Measurements from ENCODE around the gene TTLL5.
A peak's percentile ranks its signal among the peaks of the same experiment; 100 is the strongest.

The TTLL5 gene

DNA sequence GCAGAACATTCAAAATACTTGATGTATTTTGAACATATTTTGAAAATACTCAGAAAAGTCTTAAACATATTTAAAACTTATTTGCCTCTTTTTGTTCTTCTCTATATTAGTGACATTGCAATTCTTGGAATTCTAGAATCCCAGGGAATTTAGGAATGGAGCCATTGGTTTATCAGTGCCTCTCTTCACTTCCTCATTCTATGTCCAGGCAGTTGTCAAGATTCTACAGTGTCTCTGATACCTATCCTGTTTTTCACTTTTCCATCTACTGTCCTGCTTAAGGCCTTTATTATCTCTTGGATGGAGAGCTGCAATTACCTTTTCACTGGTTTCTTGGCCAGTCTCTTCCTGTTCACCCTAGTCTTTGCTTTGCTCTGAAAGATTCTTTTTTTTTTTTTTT is 144.6 kb downstream of the TTLL5 start:
- no peak for DNase-seq

DNA sequence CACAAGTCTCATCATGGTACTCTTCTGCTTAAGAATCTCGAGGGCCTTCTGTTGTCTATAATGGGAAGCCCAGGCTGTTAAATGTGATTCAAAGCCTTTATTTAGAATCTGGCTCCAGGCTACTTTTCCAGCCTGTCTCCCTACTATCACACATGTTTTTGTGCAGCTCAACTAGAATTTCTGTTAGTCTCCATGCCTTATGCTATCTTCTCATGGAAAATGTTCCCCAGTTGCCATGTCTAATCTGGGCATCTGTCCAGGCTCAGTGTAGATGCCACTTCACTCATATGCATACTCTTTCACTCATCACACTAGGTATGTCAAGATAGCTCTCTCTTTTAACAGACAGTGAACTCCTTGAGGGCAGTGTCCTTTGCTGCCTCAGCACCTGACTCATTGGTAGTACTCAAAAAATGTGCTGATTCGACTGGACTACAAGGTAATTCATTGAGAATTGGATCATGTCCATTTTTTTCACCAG is 145.3 kb downstream of the TTLL5 start:
- DNase-seq: no peak

DNA sequence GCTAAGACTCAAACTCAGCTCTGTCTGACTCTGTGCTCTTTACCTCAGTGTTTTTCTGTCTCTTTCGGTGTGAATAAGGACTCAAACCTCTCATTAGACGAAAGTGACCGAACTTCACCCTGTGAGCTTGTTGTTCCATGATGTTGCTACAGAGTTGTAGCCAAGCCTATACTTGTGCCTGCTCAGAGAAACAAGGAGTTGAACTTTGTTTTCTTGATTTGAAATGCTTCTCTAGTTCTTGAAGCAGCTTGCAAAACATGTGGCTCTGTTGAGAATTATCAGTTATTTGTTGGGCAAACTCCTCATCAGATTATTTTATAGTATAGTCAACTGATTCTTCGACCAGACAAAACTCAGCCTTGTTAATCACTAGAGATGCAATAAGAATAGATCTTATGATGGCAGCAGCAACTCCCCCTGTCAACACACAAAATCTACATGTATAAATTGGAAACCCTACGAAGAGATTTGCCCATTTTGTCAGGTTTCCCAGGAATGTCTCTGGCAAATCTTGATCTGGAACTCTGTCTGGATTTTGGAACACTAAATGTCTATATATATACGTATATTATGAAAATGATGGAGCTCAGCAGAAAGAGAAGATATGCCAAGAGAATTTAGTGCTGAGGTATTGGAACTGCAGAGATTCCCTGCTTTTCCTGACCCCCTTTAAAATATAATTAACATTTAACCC is 146.8 kb downstream of the TTLL5 start:
- no peak for DNase-seq

DNA sequence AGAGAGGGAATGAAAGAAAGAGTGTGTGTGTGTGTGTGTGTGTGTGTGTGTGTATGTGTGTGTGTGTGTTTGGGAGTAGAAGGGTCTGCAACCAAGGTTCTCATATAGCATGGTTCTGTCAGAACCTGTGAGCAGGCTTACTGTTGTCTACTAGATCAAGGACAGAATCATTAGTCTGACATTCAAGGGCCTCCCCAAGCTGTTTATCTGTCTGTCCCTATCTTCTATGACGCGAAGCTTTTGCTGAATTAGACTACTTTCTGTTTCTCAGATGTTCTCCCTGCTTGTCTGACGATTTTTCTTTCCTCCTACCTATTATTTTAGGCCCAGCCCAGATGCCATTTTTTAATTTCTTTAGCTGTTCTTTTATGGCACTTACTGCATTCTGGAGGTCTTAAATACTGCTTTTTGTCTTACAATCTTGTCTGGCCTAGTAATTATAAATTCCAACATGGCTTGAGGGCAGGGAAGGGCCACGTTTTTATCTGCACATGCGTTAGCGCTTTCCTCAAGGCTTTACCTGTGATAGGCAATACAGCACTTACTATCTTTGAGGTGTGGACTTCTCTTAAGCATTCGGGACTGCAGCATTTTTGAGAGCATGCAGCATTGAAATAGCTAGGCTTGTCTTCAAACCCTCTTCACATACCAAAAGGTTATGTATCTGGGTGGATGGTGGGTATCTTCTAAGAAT is 150.2 kb downstream of the TTLL5 start:
- DNase-seq: no peak

DNA sequence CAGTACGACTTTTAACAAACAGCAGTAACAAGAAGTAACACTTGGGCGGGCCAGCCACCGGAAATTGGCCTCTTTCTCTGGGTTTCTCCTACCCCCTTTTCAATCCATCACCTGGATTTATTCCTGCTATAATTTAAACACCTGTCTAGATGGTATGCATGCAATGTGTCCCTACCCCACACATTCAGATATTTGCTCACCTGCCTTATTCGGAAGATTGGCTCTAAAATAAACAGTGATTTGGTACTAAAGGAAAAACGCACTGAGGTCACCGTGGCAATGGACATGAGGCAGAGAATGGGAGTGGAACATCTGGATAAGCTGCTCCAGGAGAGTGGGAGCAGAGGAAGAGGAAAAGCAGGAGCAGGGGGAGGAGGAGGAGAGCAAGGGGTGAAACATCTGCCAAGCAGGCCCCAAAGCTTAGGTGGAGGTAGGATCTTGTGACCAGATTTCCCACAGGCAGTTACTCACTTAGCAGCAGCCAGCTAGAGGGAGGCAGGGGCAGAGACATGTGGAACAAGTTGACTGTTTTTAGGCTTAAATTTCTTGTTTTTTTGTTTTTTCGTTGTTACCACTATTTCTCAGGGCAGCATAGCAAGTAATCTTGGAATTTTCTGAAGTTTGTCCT is 150.9 kb downstream of the TTLL5 start:
- peak; percentile 28 for DNase-seq

DNA sequence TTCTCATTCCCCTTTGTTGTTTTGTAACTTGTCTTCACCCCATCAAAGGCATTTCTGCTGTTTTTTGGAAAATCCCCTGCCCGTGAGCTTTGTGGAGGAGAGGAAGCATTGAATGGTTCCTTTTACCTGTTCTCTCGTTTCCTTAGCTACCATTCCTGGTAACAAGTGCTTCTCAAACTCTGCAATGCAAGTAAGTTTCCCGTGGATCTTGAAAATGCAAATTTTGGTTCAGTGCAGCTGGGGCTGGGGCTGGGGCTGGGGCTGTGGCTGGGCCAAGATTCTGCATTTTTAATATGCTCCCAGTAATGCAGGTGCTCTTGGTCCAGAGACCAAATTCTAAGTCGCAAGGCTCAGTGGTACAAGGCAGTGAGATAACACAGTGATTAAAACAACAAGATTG is 151.6 kb downstream of the TTLL5 start:
- DNase-seq: no peak

DNA sequence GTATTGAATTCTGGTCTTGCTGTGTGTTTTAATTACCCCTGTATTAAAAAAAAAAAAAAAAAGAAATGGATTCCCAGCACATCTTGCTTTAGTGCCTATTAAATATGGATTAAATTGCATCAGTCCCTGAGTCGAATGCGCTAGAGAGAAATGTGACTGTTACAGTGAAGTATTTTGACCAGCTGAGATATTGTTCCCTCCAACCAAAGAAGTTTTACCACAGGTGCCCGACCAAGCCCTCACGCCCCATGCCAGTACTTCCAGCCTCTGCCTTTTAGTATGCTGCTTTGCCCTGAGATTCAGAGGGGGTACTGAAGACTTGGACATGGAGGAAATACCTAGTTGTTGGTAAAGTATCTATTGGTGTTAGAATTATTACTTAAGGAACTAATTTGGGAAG is 159.7 kb downstream of the TTLL5 start:
- no peak for DNase-seq

DNA sequence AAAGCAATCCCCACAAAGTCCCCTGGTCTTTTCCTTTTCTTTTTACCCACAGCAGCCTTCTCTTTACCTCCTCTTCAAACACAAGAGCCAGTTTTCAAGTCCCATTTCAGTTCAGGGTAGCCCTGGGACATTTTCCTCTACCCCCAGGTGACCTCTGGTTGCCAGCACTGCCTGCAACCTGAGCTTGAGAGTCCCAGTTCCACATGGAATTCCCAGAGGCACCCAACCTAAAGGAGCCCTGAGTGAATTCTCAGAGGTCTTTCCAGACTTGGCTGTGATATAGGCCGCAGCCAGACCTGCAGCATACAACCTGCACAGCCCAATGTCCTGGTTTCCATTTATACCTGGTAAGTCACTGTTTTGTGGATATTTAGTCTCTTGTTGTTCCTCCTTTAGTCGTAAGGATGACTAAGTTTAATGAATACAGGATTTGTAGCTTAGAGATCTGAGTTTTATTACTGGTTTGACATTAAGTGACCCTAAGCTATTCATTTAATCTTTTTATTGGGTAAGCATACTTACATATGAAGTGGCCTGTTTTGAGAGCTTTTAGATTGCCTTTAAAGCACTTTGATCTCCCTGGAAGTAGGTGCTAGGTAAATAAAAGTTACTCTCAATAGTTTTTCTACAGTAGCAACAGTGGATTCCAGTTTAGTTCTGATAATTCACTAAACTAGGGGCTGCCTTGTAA is 160.9 kb downstream of the TTLL5 start:
- DNase-seq: no peak

DNA sequence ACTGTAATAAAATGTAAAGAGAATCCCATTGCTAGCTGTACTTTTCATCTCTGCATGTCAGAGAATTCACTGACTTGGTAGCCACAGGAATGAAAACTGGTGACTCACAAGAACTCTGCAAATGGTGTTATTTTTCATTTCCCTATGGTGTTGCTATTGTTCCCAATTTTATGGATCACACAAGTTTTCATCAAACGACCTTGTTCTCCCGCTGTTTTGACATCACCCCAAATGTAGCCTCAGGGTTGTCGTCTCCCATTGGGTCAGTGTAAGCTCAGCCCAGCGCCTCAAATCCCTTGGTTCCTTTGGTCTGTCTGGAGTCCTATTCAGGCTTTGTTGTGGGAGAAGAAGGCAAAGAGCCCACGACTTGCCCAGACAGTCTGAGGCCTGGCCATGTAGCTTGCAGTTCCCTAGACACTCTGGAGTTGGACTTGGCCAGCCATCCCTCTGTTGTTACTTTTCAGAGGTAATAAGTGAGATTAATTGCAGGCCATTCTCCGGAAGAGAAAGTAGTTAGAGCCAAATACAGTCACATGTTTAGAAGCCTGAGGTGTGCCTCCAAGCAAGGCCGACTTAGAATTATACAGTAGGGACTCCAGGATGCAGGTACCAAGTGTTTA is 161.6 kb downstream of the TTLL5 start:
- no peak for DNase-seq

DNA sequence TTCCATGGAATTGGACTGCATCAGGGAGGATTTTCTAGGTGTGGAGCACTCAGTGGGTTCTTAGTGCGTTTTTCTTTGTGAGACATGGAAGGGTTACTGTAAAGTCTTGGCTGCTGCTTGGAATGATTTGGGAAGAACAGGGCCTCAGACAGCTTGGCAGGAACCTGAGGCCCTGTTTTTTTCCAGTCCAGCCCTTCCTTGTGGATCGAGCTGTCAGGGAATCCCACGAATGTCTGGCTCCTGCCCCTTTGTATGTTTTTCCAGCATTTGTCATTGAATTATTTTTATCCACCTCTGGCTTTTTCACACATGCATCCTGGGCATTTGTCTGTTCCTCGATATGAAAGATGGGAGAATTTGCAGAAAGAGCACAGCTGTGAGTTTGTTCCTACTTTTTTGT is 162.3 kb downstream of the TTLL5 start:
- no peak for DNase-seq

DNA sequence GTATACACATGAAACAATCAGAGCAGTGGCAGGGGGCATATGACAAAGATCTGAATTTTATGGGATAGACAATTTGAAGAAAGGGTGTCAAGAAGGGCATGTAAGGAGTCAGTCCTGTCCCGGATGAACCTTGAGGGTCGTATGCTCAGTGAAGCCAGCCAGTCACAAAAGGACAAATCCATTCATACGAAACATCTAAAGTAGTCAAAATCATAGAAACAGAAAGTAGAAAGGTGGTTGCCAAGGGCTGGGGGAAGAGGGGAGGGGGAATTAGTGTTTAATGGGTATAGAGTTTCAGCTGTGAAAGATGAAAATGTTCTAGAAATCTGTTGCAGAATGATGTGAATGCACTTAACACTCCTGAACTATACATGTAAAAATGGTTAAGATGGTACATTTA is 163.3 kb downstream of the TTLL5 start:
- no peak for DNase-seq

DNA sequence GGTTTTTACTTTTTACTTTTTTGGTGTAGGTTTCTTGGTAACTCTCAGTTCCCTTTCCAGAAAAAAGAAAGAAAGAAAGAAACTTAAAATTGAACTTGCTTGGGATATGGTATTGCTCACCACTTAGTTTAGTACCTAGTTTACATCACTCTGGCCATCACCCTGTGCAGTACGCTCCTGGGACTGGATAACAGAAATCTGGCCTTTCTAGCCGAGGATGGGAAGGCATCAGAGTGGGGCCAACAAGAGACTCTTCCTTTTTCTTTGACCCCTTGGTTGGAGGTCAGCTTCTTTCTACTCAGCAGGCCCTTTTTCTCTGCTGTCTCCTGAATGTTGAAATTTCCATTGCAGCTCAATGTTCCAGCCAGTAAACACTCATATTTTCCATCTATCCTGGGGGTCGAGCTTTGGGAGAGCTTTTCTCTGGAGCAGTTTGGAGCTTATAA is 164.1 kb downstream of the TTLL5 start:
- no peak for DNase-seq

DNA sequence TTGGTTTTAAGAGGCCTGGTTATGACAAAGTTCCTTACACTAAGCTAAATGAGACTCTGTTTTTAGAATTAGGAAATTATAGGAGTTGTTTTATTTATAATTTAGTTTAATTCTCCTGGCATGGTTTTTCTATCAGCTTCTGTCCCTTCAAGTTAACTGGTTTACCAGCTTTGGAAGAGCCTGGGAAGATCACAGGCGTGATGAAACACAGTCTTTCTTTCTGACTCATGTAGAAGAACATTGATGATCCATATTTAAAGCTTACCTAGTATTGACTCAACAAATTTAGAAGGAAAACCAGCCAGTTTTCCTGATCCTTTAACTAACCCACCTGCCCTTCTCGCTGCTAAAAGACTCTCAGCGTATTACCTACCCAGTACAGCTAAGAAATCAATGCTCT is 165.6 kb downstream of the TTLL5 start:
- DNase-seq: no peak

DNA sequence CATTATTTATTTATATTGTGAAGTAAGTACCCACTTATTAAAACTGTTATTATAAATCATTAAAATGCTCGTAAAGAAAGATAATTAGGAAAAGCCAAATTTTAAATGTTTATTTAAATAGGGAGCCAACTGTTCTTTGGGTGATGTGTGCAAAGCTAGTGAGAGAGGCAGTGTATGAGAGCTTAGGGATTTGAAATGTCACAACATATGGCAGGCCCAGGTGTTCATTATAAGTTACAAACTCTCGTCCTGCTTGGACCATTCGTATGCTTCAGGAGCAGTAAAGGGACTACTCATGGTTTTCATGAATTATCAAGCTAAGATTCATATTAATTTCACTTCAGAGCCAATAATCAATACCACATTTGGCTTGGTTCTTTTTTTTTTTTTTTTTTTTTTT is 166.3 kb downstream of the TTLL5 start:
- no peak for DNase-seq

DNA sequence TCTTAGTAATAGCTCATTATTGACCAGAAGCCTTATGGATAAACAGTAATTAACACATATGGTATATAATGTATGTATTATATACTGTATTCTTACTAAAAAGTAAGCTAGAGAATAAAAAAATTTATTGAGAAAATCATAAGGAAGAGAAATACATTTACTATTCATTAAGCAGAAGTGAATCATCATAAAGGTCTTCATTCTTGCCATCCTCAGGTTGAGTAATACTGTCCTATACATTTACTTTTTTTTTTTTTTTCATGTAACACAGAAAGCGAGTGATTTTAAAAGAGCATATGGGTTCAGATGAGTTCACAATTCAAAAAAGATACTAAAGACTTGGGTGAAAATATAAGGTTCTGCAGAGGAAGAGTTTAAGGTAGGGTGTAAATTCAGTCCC is 168.3 kb downstream of the TTLL5 start:
- no peak for DNase-seq

DNA sequence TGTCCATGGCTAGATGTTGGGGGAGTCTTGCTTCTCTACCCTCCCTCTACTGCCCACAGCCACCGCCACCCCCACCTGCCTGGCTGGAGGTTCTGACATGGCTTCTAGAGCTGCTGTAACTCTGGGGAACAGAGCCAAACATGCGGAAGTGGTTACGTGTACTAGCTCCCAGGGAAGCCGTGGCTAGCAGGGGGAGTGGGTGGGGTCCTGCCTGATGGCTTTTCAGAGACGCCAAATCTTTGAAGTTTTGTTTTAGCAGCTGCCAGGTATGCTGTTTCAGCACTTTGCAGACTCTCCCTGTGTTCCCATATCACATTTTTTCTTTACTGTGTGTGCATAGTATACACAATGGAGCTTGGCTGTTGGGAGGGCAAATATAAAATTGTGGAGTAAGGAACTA is 170.4 kb downstream of the TTLL5 start:
- peak; percentile 37 for DNase-seq

DNA sequence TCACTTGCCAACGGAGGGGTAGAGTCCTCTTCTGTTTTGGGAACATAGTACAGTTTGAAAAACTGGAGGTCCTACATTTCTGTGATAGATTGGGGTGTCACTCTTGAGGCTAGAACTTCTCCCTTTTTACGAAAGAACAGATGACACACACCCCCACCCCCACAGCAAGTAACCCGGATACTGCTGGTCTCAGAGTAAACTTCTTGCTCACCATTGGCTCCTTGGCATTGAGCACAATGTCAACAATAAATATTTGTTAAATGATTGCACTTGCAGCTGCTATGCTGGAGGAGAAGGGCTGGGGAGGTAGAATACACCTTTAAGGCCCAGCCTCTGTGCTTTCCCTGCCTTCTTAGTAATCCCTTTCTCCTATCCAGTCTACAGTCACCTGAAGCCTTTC is 170.9 kb downstream of the TTLL5 start:
- DNase-seq: no peak

DNA sequence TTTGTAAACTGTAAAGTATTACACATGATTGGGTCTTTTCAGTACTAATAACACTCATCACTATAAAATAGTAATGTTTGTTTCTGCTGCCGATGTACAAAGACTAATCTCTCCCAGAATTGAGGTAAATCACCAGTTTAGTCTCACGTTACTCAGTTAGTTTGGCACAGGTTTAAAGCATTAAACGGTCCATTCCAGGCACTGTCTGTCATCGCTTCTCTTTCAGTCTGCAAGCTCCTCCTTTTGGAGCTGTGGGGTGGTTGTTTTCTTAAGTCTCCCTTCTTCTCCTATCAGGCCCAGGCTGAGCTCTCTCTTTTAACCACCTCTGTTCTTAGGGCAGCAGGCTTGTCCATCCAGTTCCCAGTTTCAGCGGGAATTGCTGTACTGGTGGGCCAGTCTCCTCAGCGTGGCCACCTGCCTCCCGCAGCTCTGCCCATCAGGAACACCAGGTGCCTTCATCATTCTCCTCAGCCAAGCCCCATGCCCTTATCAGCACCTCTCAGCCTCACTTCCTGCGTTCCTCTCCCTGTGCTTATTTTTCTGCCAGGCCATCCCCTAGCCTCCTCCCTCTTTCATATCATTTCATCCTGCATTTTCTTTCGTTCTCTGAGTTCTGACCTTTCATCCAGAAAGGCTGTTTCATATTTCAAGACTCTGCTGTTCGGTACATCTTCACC is 171.7 kb downstream of the TTLL5 start:
- DNase-seq: no peak

DNA sequence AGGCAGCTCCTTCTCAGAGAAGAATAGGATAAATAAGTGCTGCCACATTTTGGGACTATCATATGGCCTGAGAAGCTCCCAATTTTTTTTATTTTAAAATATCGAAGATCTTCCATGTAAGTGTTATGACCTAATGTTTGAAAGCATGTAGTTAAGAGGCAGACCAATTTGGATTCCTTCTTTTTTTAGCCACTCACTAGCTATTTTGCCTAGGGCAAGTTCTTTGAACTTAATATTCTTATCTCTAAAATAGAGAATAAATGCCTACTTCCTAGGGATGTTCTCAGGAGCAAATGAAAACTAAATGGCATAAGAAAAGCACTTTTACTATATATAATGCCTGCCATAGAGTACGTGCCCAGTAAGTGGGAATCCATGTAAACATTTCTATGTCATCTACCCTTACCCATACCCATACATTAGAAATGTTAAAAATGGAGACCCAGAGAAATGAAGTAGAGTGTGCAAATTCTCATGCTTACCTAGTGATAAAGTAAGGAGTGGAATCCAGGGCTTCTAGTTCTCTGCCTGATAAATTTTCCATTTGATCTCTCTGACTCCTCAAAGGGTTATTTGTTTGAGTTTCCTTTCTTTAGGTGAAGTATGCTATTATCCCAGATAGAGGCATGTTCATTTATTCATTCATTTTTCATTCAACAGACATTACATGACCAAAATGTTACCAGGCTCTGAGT is 172.4 kb downstream of the TTLL5 start:
- DNase-seq: no peak

DNA sequence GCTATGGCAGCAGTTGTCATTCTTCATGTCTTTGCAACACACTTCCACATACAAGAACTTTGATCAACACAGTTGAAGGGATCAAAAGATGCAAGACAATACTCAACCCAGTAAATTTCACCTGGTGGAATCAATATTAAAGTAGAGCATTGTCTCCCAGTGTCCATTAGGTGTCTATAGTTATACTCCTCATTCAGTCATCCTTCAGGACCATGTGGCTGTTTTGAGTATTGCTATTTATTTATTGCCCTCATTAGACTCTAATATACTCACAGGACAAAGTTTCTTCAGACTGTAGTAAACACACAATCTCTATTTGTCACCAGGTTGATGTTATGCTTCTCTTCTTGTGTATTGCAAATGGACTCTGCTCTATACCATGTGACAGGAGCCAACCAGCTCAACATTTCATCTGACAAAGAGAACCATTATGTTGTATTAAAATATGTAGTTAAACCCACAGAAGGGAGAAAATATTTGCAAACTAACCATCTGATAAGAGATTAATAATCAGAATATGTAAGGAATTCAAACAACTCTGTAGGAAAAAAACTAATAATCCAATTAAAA is 174.2 kb downstream of the TTLL5 start:
- no peak for DNase-seq

DNA sequence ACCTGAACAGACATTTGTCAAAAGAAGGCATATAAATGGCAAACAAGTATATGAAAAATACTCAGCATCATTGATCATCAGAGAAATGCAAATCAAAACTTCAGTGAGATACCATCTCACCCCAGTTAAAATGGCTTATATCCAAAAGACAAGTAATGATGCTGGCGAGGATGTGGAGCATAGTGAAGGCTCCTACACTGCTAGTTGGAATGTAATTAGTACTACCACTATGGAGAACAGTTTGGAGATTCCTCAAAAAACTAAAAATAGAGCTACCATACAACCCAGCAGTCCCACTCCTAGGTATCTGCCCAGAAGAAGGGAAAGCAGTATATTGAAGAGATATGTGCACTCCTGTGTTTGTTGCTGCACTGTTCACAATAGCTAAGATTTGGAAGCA is 174.7 kb downstream of the TTLL5 start:
- no peak for DNase-seq
